Stimulated activated CD4-positive, alpha-beta T cell treated with anti-CD3 and anti-CD28 coated beads, Interleukin-2, amount 100 ng/mL, for 24 hours (primary cell): ENCODE measurements around the gene PBX1.

ENCODE experiments used
- DNase-seq, 2 donors: peaks; one replicate each; pipeline ENCODE4 v3.0.0-alpha.2; 2020

The PBX1 gene

GRCh38 chr1:164790081-164790480, 231.1 kb downstream of the PBX1 start:
- no peak for DNase-seq

- DNase-seq: no peak
Observed at GRCh38 chr1:164792410-164793004, 233.5 kb downstream of the PBX1 start.

DNA sequence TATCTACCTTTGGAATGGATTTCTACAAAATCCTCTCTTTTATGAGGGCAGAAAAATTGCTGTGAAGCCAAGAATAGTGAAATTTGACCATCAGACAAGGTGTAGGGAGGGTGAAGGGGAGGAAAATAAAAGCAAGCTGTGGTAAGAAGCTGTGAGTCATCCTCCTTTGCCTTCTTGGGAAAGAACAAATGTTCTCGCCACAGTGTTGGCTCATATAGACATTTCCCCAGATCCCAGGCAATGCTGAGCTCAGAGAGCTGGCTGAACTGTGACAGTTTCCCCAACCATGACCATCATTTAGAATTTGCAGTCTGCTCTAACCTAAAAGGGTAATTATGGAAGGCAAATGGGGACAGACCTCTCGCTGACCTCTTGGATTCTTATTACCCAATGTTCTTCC, 235.4 kb downstream of the PBX1 start:
- DNase-seq: no peak

- DNase-seq: no peak
Observed at GRCh38 chr1:164796916-164797315, 237.9 kb downstream of the PBX1 start.

DNA sequence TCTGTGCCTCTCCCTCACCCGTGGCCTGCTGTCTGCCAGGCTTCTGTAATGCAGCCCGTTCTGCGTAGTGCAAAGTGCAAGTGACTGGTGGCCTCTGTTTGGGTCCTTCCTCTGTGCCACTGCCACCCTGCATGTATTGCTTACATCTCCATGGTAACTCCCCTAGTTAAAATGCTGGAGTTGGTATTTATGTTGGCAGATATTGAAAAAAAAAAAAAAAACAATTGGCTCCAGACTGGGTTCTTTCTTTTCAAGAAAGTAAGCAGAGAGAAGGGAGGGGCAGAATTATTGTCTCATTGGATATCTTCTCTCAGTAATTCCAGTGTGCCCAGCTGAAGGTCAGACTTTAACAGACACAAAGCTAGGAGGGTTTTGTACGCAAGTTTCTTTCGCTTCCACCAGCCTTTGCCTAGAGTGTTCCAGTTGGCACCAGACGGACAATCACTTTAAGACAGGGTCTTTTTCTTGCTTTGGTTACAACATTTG, 242.3 kb downstream of the PBX1 start:
- no peak for DNase-seq

GRCh38 chr1:164801791-164802502, 243.0 kb downstream of the PBX1 start:
- no peak for DNase-seq

GRCh38 chr1:164802529-164803282, 243.7 kb downstream of the PBX1 start:
- no peak for DNase-seq

DNA sequence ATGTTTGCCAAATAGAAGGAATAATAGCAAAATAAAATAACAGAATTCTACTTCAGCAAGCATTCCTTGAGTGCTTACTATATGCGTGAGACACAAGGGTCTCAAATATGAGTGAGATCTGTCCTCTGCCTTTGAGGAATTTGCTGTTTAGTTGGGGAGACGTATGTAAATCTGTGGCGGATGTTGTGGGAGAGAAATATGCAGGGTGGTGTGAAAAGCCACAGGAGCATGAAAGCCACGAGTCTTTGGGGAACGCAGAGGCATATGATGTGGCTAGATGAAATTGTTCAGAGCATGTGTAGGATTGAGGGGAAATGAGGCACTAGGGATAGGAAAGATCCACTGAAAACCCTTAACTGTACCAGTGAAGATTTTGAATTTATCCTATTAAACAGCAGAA, 244.4 kb downstream of the PBX1 start:
- DNase-seq: no peak

DNA sequence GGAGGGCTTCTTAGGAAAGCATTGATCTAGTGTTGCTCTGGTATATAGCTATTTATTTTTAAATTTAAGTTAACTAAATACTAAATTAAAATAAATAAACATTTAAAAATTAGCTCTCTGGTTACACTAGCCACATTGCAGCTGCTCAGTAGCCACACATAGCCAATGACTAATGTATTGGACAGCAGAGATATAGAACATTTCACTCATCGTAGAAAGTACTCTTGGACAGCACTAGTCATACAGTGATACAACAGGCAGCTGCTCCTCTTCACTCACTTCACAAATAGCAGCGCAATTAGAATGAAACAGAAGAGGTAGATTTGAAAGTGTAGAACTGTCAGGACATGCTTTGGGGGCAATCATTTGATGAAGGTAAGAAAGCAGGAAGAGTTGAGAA, 245.4 kb downstream of the PBX1 start:
- no peak for DNase-seq

- no peak for DNase-seq
Observed at GRCh38 chr1:164805399-164805798, 246.4 kb downstream of the PBX1 start.

DNA sequence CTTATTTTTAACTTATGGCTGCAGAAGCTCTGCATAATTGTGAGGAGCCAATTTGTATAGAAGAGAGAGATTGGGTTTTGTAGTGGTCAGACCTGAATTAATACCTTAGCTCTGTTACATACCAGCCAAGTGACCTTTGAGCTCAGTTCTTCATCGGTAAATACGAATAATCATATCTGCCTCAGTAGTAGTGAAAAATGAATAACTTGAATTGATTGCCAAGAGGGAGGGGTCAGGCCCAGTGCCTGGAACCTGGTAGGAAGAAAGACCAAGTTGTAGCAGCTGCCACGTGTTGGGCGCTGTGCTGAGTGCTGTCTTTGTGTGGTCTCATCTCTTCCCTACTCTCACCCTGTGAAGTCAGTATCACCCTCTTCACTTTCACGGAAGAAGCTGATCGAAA, 247.5 kb downstream of the PBX1 start:
- no peak for DNase-seq

DNA sequence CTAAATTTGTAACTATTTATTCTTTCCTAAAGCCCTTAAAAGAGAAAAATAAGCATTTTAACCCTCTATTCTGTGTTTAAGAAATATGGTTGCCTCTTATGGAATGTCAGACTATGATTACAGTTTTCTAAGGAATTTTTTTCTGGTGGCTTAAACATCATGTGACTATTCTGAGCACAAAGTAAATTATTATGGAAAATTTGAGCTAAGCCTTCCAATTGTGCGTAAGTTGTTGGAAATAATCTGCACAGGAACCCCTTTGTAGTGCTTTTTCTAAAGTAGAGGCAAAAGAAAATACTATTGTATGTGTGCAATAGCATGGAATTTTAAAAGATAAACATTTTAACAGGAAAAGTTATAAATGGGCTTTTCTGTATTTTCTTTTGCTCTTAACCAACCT, 254.8 kb downstream of the PBX1 start:
- no peak for DNase-seq

- DNase-seq: no peak
Observed at GRCh38 chr1:164821648-164822047, 262.7 kb downstream of the PBX1 start.

- no peak for DNase-seq
Observed at GRCh38 chr1:164823486-164824279, 264.7 kb downstream of the PBX1 start.

DNA sequence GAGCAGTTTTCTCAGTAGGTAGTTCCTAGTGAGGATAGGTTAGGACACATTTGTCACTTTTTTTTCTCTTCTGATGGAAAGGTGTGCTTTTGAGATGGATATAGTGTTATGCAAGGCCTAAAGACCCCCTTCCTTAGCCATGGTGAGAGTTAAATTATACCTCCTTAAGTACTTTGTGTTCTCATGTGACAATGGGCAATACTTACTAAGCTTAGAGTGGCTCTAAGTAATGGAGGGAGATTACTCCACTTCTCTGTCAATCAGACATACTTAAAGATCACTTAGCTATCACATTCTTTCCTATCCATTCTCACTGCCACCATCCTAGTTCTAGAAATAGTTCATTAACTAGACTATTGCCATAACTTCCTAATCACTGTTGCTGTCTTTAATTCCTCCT, 265.6 kb downstream of the PBX1 start:
- no peak for DNase-seq

DNA sequence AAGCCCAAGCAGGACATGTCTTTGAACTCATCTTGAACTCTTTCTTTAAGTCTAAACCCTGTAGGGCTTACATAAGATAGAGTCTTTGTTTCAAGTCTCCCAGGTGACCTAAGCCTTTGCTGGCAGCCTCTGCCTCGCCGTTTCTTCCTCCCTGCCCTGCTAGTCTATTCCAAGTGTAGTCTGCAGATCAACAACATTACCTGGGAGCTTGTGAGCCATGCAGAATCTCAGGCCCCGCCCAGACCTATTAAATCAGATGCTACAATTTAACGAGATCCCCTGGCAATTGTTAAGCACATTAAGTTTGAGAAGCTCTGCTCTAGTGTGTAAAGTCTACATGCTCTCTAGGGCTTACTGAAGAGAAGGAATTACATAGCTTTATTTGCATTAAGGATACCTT, 271.6 kb downstream of the PBX1 start:
- DNase-seq: no peak

DNA sequence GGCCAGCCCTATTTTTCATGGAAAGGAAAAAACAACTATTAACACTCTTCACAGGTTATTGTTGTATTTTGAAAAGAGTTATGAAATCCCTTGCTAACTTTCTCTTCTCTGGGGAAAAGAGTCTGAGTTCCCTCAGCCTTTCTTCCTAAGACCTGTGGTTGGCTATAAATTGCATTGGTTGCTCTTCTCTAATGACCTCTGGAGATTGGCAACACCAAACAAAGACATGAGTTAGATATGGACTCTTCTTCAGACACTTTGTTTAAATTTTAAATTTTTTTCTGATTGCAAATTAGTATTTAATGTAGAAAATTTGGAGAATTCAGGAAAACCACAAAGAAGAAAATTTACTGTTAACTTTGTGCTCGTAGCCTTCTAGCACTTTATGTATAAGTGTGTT, 275.7 kb downstream of the PBX1 start:
- DNase-seq: no peak

GRCh38 chr1:164836614-164837018, 277.6 kb downstream of the PBX1 start:
- no peak for DNase-seq

DNA sequence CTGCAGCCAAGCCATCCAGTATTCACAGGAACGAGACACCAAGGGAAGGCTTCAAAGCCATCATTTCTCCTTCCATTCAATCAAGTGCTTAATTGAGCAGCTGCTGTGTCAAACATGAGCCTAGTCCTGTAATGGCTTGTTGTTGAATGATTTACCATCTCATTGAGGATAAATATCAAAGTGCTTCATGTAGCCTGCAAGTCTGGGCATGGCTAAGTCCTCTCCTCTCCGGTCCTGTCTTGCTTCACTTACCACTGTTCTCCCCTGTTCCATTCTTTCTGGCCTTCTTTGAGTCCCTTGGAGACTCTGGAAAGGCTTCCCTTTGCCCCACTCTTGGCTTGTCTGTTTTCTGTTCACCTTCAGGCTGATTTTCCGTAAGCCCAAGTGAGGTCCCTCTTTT, 279.8 kb downstream of the PBX1 start:
- no peak for DNase-seq

DNA sequence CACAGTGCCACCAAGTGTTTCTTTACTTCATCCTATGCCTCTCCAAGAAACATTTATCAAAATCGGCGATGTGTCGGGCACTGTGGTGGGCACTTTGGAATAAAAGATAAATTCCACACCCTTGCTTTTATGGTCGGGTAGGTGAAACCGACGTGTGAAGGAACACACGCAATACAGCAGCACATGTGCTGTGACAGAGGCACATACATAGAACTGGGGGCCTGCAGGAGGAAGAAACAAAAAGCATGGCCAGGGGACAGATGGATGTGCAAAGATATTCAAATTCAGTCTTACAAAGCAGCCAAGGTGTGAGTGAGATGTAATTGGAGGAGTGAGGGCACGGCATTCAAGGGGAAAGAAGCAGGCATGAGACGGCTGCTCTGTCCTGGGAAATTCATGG, 282.0 kb downstream of the PBX1 start:
- DNase-seq: no peak

DNA sequence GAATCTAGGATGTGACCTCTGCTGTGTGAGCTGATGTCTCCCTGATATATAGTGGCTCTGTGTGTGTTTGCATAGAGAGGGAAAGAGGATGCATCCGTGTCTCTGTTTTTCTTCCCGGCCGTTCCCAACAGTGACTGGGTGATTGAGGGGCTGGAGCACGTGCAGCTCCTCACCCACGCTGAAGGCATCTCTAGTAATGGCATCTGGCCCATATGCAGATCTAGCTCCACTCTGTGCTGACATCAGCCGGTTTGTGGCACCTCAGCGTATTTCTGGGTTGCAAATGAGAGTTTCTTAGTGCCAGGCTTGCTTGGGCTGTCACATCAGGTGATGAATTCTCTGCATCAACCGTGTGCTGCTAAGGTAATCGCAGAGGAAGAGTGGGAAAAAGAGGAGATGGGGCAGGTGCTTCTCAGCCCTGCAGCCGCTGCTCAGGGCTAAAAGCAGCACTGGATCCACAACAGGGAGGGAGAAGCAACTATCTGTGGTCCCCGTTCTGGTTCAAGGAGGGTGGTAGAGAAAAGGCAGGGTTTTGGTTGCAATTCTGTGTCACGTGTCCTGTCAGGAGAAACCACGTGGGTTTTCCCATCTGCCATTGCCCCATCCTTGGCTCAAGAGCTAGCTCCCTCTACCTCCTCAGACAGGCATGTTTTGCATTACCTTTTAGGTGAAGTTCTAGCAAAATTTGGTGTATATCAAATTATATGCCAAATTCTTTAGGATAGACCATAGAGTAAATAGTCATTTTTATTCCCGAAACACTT, 282.9 kb downstream of the PBX1 start:
- no peak for DNase-seq

DNA sequence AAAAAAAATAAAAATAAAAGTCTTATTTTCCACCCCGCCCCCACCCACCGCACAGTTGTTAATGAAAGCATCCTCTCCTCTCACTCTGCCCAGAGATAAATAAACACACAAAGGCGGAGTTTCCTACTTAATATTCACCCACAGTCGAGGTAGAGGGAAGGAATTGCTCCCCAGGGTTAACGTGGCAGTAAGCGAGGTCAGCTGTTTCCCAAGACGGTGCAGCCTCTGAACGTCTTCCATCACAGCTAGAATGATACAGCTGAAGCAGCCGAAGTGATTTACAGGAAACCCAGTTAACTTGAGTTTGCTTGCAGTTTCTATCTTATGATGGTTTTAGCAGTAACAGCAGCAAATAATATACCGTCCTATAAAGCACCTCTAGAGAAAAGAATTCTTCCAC, 283.9 kb downstream of the PBX1 start:
- no peak for DNase-seq
